BE2C (cell line): Measurements from ENCODE around the gene CDK8.

ENCODE experiments used
- DNase-seq: peaks from one replicate; pipeline ENCODE4 v3.0.0-alpha.2; 2020
- H3K27me3 ChIP-seq: fragments of 250-450 bp; sonication (Bioruptor Pico); 2 replicates; pipeline ENCODE4 v1.5.1; 2020; ENCODE audit warnings: mild to moderate bottlenecking
- H3K36me3 ChIP-seq: fragments of 250-450 bp; sonication (Bioruptor Pico); 2 replicates; pipeline ENCODE4 v1.5.1; 2020; ENCODE audit warnings: mild to moderate bottlenecking
- H3K4me1 ChIP-seq: fragments of 250-450 bp; sonication (Bioruptor Pico); 2 replicates; pipeline ENCODE4 v1.5.1; 2020
- H3K4me3 ChIP-seq: 2 replicates; pipeline ENCODE4 v1.5.1; 2011; ENCODE audit warnings: low read depth, low read length
- H3K9me3 ChIP-seq: fragments of 250-450 bp; sonication (Bioruptor Pico); 2 replicates; pipeline ENCODE4 v1.5.1; 2020
- TF ChIP-seq, protein P1 (sequence below): IDR thresholded peaks from 2 replicates; pipeline ENCODE4 v1.5.1; 2012; ENCODE audit warnings: mild to moderate bottlenecking, low read depth, low read length

The CDK8 gene

DNA sequence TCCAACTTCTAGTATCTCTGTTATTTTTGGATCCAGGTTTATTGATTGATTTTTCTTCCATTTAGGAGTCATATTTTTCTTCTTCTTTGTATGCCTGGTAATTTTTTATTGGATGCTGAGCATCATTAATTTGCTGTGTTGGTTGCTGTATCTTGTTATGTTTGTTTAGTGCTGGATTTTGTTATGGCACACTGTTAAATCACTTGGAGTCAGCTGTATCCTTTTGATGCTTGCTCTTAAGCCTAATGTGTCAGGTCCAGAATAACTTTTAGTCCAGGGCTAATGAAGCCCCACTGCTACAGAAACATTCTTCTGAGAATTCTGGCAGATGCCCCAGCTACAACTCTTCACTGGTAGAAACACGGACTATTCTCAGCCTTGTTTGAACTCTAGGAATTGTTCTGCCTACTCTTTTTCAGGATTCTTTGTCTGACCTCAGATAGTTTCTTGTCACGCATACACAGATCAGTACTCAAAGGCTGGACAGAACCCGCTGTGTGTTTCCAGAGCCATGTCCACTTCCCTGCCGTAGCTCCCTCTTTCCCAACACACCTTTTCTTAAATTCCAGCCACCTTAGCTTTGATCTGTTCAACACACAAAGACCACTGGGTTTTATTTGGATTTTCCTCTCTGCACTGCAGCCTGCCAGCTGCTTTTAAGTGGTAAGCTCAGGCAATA is 166.5 kb downstream of the CDK8 start:
- Histone ChIP-seq H3K4me1 (no peaks in the 10 kb centered on the region), H3K9me3 (no peaks in the 10 kb centered on the region), H3K27me3 (no peaks in the 10 kb centered on the region), H3K4me3 (no peak overlapping the region), H3K36me3 (no peaks in the 10 kb centered on the region)
- no peak for DNase-seq
- TF ChIP-seq, protein P1, sequence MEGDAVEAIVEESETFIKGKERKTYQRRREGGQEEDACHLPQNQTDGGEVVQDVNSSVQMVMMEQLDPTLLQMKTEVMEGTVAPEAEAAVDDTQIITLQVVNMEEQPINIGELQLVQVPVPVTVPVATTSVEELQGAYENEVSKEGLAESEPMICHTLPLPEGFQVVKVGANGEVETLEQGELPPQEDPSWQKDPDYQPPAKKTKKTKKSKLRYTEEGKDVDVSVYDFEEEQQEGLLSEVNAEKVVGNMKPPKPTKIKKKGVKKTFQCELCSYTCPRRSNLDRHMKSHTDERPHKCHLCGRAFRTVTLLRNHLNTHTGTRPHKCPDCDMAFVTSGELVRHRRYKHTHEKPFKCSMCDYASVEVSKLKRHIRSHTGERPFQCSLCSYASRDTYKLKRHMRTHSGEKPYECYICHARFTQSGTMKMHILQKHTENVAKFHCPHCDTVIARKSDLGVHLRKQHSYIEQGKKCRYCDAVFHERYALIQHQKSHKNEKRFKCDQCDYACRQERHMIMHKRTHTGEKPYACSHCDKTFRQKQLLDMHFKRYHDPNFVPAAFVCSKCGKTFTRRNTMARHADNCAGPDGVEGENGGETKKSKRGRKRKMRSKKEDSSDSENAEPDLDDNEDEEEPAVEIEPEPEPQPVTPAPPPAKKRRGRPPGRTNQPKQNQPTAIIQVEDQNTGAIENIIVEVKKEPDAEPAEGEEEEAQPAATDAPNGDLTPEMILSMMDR, result no peak

DNA sequence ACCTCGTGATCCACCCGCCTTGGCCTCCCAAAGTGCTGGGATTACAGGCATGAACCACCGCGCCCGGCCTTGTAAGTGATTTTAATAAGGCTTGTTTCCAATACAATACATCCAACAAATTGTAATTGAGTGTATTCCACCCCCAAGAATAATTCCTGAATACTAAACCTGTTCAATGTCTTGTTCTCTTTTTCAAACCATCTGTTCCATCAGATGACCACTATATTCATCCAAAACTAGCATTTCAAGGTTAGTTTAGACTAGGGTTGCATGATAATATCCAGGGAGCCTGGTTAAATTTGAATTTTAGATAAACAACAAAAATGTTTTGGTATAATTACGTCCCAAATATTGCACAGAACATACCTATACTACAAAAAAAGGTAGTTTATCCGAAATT is 168.1 kb downstream of the CDK8 start:
- no peak for DNase-seq
- no peaks in the 10 kb centered on the region for H3K27me3 ChIP-seq
- H3K4me1 ChIP-seq, result no peaks in the 10 kb centered on the region
- H3K9me3 ChIP-seq, result no peaks in the 10 kb centered on the region
- no peaks in the 10 kb centered on the region for H3K36me3 ChIP-seq
- no peak overlapping the region for H3K4me3 ChIP-seq
- TF ChIP-seq, protein P1, result no peak

DNA sequence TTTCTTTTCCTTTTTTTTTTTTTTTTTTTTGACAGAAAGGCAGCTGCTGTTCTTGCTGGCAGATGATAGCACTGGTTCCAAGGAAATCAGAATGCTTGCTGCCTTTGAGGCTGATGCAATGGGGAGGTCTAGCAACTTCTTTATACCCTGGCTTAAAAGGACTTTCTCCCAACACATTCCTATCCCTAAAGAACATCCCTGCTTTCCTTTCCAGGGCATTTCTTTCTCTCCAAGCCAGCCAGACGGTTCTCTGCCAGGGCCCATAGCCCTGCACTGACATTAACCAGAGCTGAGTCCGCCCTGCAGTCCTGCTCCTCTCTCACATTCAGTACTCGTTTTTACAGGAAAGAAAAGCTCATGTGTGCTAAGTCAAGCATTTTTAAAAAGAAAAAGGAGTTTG is 169.7 kb downstream of the CDK8 start:
- H3K4me3 ChIP-seq, result no peak overlapping the region
- no peaks in the 10 kb centered on the region for H3K27me3 ChIP-seq
- DNase-seq, result no peak
- TF ChIP-seq, protein P1, result no peak
- H3K36me3 ChIP-seq, result no peaks in the 10 kb centered on the region
- no peaks in the 10 kb centered on the region for H3K9me3 ChIP-seq
- no peaks in the 10 kb centered on the region for H3K4me1 ChIP-seq

DNA sequence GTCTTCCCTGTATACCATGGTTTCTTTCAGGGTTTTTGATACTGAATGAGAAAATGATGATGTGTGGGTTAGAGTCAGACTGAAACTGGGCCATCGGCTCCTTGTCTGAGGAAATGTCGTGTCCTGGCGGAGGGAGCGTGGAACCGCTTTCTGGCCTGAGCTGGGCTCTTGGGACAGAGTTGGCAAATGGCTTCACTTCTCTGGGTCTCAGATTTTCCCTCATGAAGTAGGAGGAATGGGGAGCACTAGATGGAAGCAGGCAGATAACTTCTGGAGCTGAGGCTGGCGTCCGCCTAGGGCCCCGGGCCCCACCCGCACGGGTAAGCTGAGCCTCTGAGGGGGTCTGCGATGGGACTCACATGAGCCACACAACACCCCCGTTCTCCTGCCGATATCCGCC is 170.3 kb downstream of the CDK8 start:
- Histone ChIP-seq H3K36me3 (no peaks in the 10 kb centered on the region), H3K4me1 (no peaks in the 10 kb centered on the region), H3K27me3 (no peaks in the 10 kb centered on the region), H3K4me3 (no peak overlapping the region), H3K9me3 (no peaks in the 10 kb centered on the region)
- TF ChIP-seq, protein P1, result no peak
- no peak for DNase-seq

DNA sequence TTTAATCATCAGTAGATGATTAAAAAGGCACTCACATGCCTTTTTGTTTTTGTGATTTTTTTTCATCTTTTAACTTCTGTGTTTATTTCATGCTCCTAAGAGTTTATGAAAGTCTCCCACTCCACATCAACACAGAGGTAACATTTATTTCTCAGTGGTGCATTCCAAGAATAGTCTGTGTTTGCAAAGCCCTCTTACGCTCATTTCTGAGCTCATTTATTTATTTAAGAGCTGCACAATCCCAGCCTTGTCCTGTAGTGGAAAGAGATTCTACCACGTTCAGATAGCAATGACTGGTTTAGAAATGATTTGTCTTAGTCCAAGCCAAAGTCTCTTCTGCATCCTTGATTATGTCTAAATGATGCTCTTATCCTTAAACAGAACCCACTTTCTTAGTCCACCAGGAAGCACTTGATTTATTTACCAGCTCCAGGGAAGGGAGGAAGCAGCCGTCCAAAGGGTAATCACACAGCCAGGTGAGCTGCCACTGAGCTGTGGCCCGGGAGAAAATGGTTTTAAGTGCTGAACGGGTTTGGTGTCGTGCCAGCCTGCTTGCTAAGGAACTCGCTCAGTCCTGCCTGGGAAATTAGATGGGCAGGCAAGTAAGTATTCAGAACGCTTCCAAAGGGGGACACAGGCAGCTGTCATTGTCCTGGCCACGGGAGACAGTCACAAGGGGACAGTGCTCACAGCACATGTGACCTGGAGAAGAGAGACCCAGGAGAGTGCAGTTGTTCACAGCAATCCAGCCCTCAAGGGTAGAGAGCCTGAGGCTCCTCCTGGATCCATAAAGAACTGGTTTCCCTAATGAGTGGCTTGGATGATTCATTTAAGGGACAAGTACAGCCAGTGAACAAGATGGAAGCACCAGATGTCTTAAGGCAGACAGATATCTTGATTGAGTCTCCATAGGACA is 171.8 kb downstream of the CDK8 start:
- no peak overlapping the region for H3K4me3 ChIP-seq
- no peaks in the 10 kb centered on the region for H3K27me3 ChIP-seq
- no peak for DNase-seq
- TF ChIP-seq, protein P1, result no peak
- no peaks in the 10 kb centered on the region for H3K4me1 ChIP-seq
- no peaks in the 10 kb centered on the region for H3K9me3 ChIP-seq
- H3K36me3 ChIP-seq, result no peaks in the 10 kb centered on the region

DNA sequence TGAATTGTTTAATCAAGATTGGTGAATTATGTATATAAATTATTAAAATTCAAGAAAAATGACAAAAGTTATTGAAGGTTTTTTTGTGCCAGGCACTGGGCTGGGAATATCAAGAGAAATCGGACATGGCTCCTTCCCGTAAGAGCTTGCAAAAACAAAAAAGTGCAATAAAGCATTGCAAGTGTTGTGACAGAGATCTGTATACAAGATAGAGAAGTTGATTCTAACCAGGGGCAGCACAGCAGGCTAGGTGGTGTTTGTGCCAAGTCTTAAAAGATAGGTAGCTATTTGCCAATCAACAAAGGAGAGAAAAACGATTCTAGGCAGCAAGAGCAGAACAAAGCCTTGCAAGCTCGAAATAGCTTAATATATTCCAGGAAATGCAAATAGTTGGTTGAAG is 179.8 kb downstream of the CDK8 start:
- no peaks in the 10 kb centered on the region for H3K27me3 ChIP-seq
- H3K4me1 ChIP-seq, result no peaks in the 10 kb centered on the region
- TF ChIP-seq, protein P1, result no peak
- H3K9me3 ChIP-seq, result no peaks in the 10 kb centered on the region
- H3K36me3 ChIP-seq, result no peaks in the 10 kb centered on the region
- no peak overlapping the region for H3K4me3 ChIP-seq
- no peak for DNase-seq
